Astrocyte of the hippocampus (primary cell): ENCODE results near the gene HP1BP3.

Experiments used
- DNase-seq: peaks from one replicate; pipeline ENCODE4 v3.0.0; 2011; ENCODE audit warnings: low read depth, low spot score

The HP1BP3 gene

GRCh38 chr1:20693623-20694022 is 93.5 kb downstream of the HP1BP3 start:
- no peak for DNase-seq
